Mucosa of descending colon (tissue), 3 donors: ENCODE measurements around the gene MINK1. TPM values are rescaled to one million over a fixed set of nuclear protein-coding genes. Genes with fewer than 3 reads are reported as not detected.
"Not testable (repeated sequence)": the region's sequence is repeated elsewhere in the genome, so short reads cannot be mapped to it uniquely, and the experiment has no call there.

Experiments
- ATAC-seq: fragments of 200-7000 bp; cut with Tn5 transposase; one replicate; pipeline ENCODE4 v1.9.1; 2020; ENCODE audit warnings: mild to moderate bottlenecking, moderate library complexity
- DNase-seq, 3 donors: peaks; one replicate each; pipeline ENCODE4 v3.0.0-alpha.2; 2020
- H3K36me3 ChIP-seq: fragments of 200-600 bp; one replicate; pipeline ENCODE4 v1.8.0; 2021; ENCODE audit warnings: low read depth, mild to moderate bottlenecking
- H3K4me1 ChIP-seq: fragments of 200-600 bp; one replicate; pipeline ENCODE4 v1.8.0; 2021; ENCODE audit warnings: low read depth, mild to moderate bottlenecking
- H3K4me3 ChIP-seq: fragments of 200-600 bp; one replicate; pipeline ENCODE4 v1.8.0; 2021; ENCODE audit warnings: mild to moderate bottlenecking
- H3K9me3 ChIP-seq: fragments of 200-600 bp; one replicate; pipeline ENCODE4 v1.8.0; 2021; ENCODE audit warnings: mild to moderate bottlenecking
- intact Hi-C, 2 donors: fragments of 100-400 bp; cut with DNase I in 1 of 2; cut with micrococcal nuclease in 1 of 2; formaldehyde crosslinking; loops; one replicate each; pipeline versions ENCODE4 v1.11.0 to v1.11.1; 2022; cut with DNase I, micrococcal nuclease
- total RNA-seq, 3 donors: library from RNA; stranded (reverse); fragmentation: NEBNext Ultra II Directional in 2 of 3; extraction: Animal tissue kit (Norgen Biotek cat#: 25700) in 2 of 3; gene quantifications; one replicate each; pipeline versions ENCODE4 v1.2.1 to v1.2.4, GENCODE V29; 2021 to 2023
- TF ChIP-seq, protein P1 (sequence below): fragments of 200-600 bp; IDR thresholded peaks from one replicate; pipeline ENCODE4 v1.8.0; 2022; ENCODE audit warnings: antibody characterized with exemption, mild to moderate bottlenecking
- donor health status: DM: no; HTN: no; CAD: no; lungs with moderate emphysema.
- donor health status: DM: no; HTN: no; CAD: no.
- donor health status: DM: no; HTN: yes; CAD: no.

MINK1 gene
- total RNA-seq, 3 donors from 2014 or later, result 140 to 227 (median 170) TPM

DNA sequence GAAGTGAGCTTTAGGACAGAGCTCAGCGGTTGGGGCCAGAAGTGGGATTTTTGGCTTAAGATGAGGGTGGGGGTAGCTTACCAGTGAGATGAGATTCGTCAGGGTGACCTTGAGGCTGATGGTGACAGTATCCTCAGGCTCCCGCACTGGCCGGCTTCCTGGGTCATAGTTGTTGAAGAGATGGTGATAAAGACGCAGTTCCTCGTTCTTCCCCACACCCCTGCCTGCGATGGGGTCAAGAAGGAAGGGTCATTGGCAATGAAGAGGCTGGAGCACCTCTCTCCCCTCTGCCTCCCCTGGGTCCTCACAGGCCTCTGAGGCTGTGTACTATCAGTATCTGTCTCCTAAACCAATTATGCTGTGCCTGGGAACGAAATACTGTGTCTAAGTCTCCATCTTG is 69.4 kb downstream of the MINK1 start:
- intact Hi-C loops, result no loop called here
- no peak for ATAC-seq
- TF ChIP-seq, protein P1, sequence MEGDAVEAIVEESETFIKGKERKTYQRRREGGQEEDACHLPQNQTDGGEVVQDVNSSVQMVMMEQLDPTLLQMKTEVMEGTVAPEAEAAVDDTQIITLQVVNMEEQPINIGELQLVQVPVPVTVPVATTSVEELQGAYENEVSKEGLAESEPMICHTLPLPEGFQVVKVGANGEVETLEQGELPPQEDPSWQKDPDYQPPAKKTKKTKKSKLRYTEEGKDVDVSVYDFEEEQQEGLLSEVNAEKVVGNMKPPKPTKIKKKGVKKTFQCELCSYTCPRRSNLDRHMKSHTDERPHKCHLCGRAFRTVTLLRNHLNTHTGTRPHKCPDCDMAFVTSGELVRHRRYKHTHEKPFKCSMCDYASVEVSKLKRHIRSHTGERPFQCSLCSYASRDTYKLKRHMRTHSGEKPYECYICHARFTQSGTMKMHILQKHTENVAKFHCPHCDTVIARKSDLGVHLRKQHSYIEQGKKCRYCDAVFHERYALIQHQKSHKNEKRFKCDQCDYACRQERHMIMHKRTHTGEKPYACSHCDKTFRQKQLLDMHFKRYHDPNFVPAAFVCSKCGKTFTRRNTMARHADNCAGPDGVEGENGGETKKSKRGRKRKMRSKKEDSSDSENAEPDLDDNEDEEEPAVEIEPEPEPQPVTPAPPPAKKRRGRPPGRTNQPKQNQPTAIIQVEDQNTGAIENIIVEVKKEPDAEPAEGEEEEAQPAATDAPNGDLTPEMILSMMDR, result no peak
- H3K4me1 ChIP-seq, result peaks cover 40% of the 10 kb centered on the region
- H3K9me3 ChIP-seq, result no peaks in the 10 kb centered on the region
- no peak overlapping the region for H3K4me3 ChIP-seq
- peak in 2 of 3 donors; percentile 27 to 44 for DNase-seq
- H3K36me3 ChIP-seq, result no peaks in the 10 kb centered on the region

- TF ChIP-seq, protein P1, result peak; percentile 63
- intact Hi-C loops, result no loop called here
- H3K4me1 ChIP-seq, result peaks cover 40% of the 10 kb centered on the region
- no peaks in the 10 kb centered on the region for H3K36me3 ChIP-seq
- peak; percentile 74 to 95 (median 79) for DNase-seq
- H3K9me3 ChIP-seq, result no peaks in the 10 kb centered on the region
- H3K4me3 ChIP-seq, result no peak within 1 kb of the TSS
- peak; percentile 68 for ATAC-seq
These were observed 70.1 kb downstream of the MINK1 start, which contains the start of gene CHRNE for GRCh38 chr17:4903051-4903818. Gene CHRNE, minus strand, starts transcription at chr17:4903098. Its CDS starts 35 bp downstream, at chr17:4903063.

DNA sequence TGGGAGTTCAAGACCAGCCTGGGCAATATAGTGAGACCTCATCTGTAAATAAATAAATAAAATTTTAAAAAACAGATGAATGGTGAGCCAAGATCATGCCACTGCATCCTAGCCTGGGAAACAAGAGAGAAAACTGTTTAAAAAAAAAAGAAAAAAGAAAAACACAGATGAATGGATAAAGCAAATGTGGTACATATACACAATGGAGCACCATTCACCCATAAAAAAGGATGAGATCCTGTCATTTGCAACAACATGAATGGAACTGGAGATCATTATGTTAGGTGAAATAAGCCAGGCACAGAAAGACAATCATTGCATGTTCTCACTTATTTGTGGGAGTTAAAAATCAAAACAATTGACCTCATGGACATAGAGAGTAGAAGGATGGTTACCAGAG is 73.5 kb downstream of the MINK1 start:
- intact Hi-C loops, DNase-seq, H3K36me3 ChIP-seq, H3K9me3 ChIP-seq, ATAC-seq, H3K4me3 ChIP-seq: not testable (repeated sequence)
- peaks cover 23% of the 10 kb centered on the region for H3K4me1 ChIP-seq

- TF ChIP-seq, protein P1, result no peak
- H3K36me3 ChIP-seq, result no peaks in the 10 kb centered on the region
- DNase-seq (peak in 2 of 3 donors; percentile 15 to 18), ATAC-seq (no peak)
- H3K4me3 ChIP-seq, result no peak overlapping the region
- intact Hi-C loops, result no loop called here
- no peaks in the 10 kb centered on the region for H3K9me3 ChIP-seq
- H3K4me1 ChIP-seq, result peaks cover 8% of the 10 kb centered on the region
These were observed 75.2 kb downstream of the MINK1 start for GRCh38 chr17:4908301-4908700.

- Histone ChIP-seq H3K4me3 (no peak overlapping the region), H3K4me1 (peaks cover 4% of the 10 kb centered on the region), H3K9me3 (no peaks in the 10 kb centered on the region), H3K36me3 (no peaks in the 10 kb centered on the region)
- TF ChIP-seq, protein P1, result peak; percentile 66
- intact Hi-C loops, result no loop called here
- peak; percentile 99 for ATAC-seq
- peak; percentile 90 to 92 (median 90) for DNase-seq
These were observed 75.8 kb downstream of the MINK1 start for GRCh38 chr17:4908711-4909496.

GRCh38 chr17:4913994-4914393 is 80.9 kb downstream of the MINK1 start:
- Histone ChIP-seq H3K36me3 (no peaks in the 10 kb centered on the region), H3K4me3 (no peak overlapping the region), H3K4me1 (peaks cover 4% of the 10 kb centered on the region), H3K9me3 (no peaks in the 10 kb centered on the region)
- TF ChIP-seq, protein P1, result no peak
- ATAC-seq (peak; percentile 36), DNase-seq (peak in 1 of 3 donors; percentile 62)
- intact Hi-C loops, result no loop called here

- H3K4me3 ChIP-seq, H3K4me1 ChIP-seq, intact Hi-C loops, H3K36me3 ChIP-seq, H3K9me3 ChIP-seq, ATAC-seq: not testable (repeated sequence)
- DNase-seq, result peak in 1 of 3 donors; percentile 7
These were observed 81.4 kb downstream of the MINK1 start for GRCh38 chr17:4914551-4914950.
